Measurements from ENCODE around the gene DTD1. TPM values are rescaled to one million over a fixed set of nuclear protein-coding genes. Genes with fewer than 3 reads are reported as not detected.

Gene DTD1
- total RNA-seq, 1 experiment from 2014 or later: 14.3 TPM

DNA sequence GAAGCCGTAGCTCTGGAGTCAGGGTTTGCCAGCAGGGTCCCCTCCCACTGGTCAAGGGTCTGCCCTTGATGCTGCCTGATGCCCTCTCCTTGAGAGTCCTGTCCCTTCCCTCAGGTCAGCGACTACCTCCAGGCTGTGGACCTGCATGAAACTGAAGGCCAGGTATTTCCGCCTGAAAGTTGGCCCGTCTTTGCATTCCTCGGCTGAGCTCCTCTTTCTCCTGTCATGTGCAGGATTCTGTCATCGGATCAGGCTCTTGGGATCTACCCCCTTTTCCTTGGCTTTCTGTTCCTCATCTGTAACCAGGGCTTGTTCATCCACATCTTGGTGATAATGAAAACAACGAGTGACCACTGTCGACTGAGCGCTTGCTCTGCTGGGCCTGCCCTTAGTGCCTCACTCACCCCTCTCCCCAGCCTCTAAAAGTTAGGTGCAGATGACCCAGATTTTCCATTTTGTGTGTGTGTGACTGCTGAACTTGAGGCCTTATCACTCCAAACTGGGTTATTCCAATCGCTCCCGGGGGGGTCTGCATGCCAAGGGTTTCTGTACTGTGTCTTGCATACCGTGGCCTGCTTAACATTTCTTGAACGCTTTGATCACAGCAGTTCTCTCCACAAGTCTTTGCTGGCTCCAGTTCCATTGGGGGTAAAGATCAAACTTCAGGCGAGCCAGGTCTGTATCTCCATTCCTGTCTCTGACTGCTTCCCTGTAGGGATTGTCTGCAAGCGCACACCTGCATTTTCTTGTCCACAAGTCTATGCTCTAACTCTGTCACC, 81.6 kb downstream of the DTD1 start:
- H3K27me3 Mint-ChIP-seq (ENCODE audit: unreplicated experiment): no peaks in the 10 kb centered on the region
- H3K4me1 Mint-ChIP-seq (ENCODE audit: low read depth, unreplicated experiment): no peaks in the 10 kb centered on the region
- TF ChIP-seq, protein P1, sequence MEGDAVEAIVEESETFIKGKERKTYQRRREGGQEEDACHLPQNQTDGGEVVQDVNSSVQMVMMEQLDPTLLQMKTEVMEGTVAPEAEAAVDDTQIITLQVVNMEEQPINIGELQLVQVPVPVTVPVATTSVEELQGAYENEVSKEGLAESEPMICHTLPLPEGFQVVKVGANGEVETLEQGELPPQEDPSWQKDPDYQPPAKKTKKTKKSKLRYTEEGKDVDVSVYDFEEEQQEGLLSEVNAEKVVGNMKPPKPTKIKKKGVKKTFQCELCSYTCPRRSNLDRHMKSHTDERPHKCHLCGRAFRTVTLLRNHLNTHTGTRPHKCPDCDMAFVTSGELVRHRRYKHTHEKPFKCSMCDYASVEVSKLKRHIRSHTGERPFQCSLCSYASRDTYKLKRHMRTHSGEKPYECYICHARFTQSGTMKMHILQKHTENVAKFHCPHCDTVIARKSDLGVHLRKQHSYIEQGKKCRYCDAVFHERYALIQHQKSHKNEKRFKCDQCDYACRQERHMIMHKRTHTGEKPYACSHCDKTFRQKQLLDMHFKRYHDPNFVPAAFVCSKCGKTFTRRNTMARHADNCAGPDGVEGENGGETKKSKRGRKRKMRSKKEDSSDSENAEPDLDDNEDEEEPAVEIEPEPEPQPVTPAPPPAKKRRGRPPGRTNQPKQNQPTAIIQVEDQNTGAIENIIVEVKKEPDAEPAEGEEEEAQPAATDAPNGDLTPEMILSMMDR (IDR thresholded peaks at IDR 0.05; ENCODE audit: unreplicated experiment): no peak
- H3K9me3 Mint-ChIP-seq (ENCODE audit: low read depth, unreplicated experiment): no peaks in the 10 kb centered on the region
- intact Hi-C loops (cut with micrococcal nuclease; ENCODE audit: unreplicated experiment): no loop called here
- no TSS peak for BruUV-seq (replicated peaks)
- H3K4me3 Mint-ChIP-seq (ENCODE audit: low read depth, unreplicated experiment): no peak overlapping the region
- CTCF ChIA-PET: no interaction called here
- no peaks in the 10 kb centered on the region for H3K36me3 Mint-ChIP-seq (ENCODE audit: insufficient read depth, unreplicated experiment)
- no peak for DNase-seq
- no peak overlapping the region for H3K27ac Mint-ChIP-seq (ENCODE audit: unreplicated experiment)

DNA sequence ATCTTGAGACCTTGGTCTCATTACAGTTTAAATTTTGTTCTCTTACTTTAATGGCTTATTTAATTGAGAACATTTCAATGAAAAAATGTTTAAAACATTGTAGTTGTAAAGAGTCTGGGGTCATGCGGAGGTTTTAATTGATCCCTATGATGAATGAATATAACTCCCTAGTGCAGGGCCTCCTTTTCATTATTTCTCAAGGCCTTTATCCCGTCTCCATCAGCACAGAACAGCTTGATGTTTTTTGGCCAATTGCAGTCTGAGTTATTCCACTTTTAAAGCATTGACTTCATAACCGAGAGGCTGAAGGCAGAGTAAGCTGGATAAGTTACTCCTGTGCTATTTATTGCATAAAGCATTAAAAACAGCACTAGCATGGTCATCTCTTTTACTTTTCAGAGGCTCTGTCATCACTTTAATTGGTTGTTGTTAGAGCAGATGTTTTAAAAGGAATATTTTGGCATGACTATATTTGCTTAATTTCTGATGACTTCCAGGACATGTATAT, 83.4 kb downstream of the DTD1 start:
- no peak for DNase-seq
- intact Hi-C loops (cut with micrococcal nuclease; ENCODE audit: unreplicated experiment): no loop called here
- no peak overlapping the region for H3K27ac Mint-ChIP-seq (ENCODE audit: unreplicated experiment)
- BruUV-seq (replicated peaks): no TSS peak
- no peak overlapping the region for H3K4me3 Mint-ChIP-seq (ENCODE audit: low read depth, unreplicated experiment)
- H3K4me1 Mint-ChIP-seq (ENCODE audit: low read depth, unreplicated experiment): no peaks in the 10 kb centered on the region
- no peaks in the 10 kb centered on the region for H3K9me3 Mint-ChIP-seq (ENCODE audit: low read depth, unreplicated experiment)
- TF ChIP-seq, protein P1 (IDR thresholded peaks at IDR 0.05; ENCODE audit: unreplicated experiment): no peak
- H3K27me3 Mint-ChIP-seq (ENCODE audit: unreplicated experiment): no peaks in the 10 kb centered on the region
- CTCF ChIA-PET: no interaction called here
- H3K36me3 Mint-ChIP-seq (ENCODE audit: insufficient read depth, unreplicated experiment): no peaks in the 10 kb centered on the region

DNA sequence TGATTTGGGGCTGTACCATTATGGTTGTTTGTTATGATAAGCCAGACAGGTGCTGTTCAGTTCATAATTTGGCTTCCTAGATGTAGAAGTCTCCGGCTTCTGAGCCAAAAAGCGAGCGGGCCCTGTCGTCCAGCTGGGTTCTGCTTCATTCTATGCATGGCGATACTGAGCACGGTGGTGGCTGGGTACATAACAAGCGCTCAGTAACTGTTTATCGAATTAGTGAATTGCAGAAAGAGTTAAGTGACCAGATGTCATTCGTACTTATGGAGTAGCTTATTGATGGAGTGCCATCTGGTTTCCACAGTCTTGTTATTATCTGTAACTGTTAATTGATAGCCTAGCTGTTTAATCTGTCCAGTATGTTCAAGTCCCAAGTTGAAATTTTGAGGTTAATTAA, 85.0 kb downstream of the DTD1 start:
- no peak overlapping the region for H3K4me3 Mint-ChIP-seq (ENCODE audit: low read depth, unreplicated experiment)
- CTCF ChIA-PET: no interaction called here

DNA sequence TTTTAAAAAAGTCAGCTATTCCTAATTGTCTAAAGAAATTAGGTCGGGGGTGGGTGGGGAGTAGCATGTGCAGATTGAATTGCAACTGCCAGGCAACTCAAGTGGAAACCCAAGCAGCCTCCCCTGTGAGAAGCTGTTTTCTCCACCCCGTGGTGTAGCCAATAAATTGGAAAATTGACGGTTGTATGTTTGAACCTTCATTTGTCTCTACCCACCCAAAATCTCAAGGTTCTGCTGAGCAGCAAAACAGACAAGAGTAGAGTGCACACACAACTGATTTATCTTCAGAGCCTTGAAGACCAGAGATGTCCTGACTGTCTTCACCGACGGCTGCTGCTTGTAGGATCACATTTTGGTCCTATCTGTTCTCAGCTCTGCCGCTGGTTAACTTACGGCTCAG, 88.5 kb downstream of the DTD1 start:
- Mint-ChIP-seq H3K27ac (ENCODE audit: unreplicated experiment) (no peak overlapping the region), H3K27me3 (ENCODE audit: unreplicated experiment) (no peaks in the 10 kb centered on the region), H3K36me3 (ENCODE audit: insufficient read depth, unreplicated experiment) (no peaks in the 10 kb centered on the region), H3K4me3 (ENCODE audit: low read depth, unreplicated experiment) (no peak overlapping the region), H3K9me3 (ENCODE audit: low read depth, unreplicated experiment) (no peaks in the 10 kb centered on the region), H3K4me1 (ENCODE audit: low read depth, unreplicated experiment) (no peaks in the 10 kb centered on the region)
- TF ChIP-seq, protein P1 (IDR thresholded peaks at IDR 0.05; ENCODE audit: unreplicated experiment): no peak
- DNase-seq: no peak
- no TSS peak for BruUV-seq (replicated peaks)
- CTCF ChIA-PET: no interaction called here
- intact Hi-C loops (cut with micrococcal nuclease; ENCODE audit: unreplicated experiment): no loop called here

More for the DNA sequence above, 85.0 kb downstream of the DTD1 start:
- Mint-ChIP-seq H3K36me3 (ENCODE audit: insufficient read depth, unreplicated experiment) (no peaks in the 10 kb centered on the region), H3K27ac (ENCODE audit: unreplicated experiment) (no peak overlapping the region), H3K9me3 (ENCODE audit: low read depth, unreplicated experiment) (no peaks in the 10 kb centered on the region), H3K4me1 (ENCODE audit: low read depth, unreplicated experiment) (no peaks in the 10 kb centered on the region), H3K27me3 (ENCODE audit: unreplicated experiment) (no peaks in the 10 kb centered on the region)
- no peak for DNase-seq
- no TSS peak for BruUV-seq (replicated peaks)
- TF ChIP-seq, protein P1 (IDR thresholded peaks at IDR 0.05; ENCODE audit: unreplicated experiment): no peak
- intact Hi-C loops (cut with micrococcal nuclease; ENCODE audit: unreplicated experiment): no loop called here
